ENCODE results near the gene TXNRD1. TPM values are rescaled to one million over a fixed set of nuclear protein-coding genes. Genes with fewer than 3 reads are reported as not detected.
"Not testable (repeated sequence)": the region's sequence is repeated elsewhere in the genome, so short reads cannot be mapped to it uniquely, and the experiment has no call there.

Gene TXNRD1
- total and polyA plus RNA-seq, 4 donors: 23.6 to 70.8 (median 55.7) TPM

DNA sequence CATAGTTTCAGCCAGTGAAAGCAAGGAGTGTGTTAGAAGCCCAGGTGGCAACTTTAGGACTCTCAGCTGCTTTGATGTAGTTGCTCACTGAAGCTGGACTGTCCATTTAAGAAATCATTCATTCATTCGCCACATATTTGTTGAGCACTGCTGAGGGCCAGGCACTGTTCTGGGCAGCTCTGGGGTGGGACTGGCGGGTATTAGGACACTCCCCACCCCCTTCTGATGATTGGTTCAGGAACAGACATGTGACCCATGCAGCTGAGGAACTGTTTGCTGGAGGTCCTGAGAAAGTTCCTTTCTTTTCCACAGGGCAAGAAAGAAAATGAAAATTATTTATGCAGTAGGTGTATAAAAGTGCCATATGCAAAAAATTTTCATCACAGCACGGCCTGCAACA lies 170.9 kb downstream of the TXNRD1 start:
- no peak for DNase-seq (ENCODE audit: low spot score)
- Histone ChIP-seq H3K36me3 (ENCODE audit: control insufficient read depth in 4 of 4, insufficient read depth in 3 of 4, low read depth in 1 of 4, low read length in 3 of 4) (no peaks in the 10 kb centered on the region), H3K27ac (ENCODE audit: low read depth in 1 of 2, low read length in 2 of 2) (no peak overlapping the region), H3K4me1 (ENCODE audit: control insufficient read depth in 4 of 4, insufficient read depth in 4 of 4, low read length in 3 of 4) (peaks cover 0 to 5% (median 3%) of the 10 kb centered on the region in 4 donors), H3K9ac (ENCODE audit: low read depth in 1 of 2, low read length in 2 of 2) (no peak overlapping the region), H3K4me3 (ENCODE audit: low read depth in 1 of 3, low read length in 3 of 3) (no peak overlapping the region), H3K27me3 (ENCODE audit: control insufficient read depth in 4 of 4, insufficient read depth in 4 of 4, low read length in 3 of 4) (no peaks in the 10 kb centered on the region), H3K9me3 (ENCODE audit: control insufficient read depth in 4 of 4, low read length in 3 of 4) (no peaks in the 10 kb centered on the region)
- TF ChIP-seq, protein P1, sequence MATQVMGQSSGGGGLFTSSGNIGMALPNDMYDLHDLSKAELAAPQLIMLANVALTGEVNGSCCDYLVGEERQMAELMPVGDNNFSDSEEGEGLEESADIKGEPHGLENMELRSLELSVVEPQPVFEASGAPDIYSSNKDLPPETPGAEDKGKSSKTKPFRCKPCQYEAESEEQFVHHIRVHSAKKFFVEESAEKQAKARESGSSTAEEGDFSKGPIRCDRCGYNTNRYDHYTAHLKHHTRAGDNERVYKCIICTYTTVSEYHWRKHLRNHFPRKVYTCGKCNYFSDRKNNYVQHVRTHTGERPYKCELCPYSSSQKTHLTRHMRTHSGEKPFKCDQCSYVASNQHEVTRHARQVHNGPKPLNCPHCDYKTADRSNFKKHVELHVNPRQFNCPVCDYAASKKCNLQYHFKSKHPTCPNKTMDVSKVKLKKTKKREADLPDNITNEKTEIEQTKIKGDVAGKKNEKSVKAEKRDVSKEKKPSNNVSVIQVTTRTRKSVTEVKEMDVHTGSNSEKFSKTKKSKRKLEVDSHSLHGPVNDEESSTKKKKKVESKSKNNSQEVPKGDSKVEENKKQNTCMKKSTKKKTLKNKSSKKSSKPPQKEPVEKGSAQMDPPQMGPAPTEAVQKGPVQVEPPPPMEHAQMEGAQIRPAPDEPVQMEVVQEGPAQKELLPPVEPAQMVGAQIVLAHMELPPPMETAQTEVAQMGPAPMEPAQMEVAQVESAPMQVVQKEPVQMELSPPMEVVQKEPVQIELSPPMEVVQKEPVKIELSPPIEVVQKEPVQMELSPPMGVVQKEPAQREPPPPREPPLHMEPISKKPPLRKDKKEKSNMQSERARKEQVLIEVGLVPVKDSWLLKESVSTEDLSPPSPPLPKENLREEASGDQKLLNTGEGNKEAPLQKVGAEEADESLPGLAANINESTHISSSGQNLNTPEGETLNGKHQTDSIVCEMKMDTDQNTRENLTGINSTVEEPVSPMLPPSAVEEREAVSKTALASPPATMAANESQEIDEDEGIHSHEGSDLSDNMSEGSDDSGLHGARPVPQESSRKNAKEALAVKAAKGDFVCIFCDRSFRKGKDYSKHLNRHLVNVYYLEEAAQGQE (IDR thresholded peaks at IDR 0.05): no peak
- TF ChIP-seq, protein P2, sequence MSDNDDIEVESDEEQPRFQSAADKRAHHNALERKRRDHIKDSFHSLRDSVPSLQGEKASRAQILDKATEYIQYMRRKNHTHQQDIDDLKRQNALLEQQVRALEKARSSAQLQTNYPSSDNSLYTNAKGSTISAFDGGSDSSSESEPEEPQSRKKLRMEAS (IDR thresholded peaks at IDR 0.05): no peak
- WGBS: 95% methylated on average over 3 of the region's 3 CpGs

DNA sequence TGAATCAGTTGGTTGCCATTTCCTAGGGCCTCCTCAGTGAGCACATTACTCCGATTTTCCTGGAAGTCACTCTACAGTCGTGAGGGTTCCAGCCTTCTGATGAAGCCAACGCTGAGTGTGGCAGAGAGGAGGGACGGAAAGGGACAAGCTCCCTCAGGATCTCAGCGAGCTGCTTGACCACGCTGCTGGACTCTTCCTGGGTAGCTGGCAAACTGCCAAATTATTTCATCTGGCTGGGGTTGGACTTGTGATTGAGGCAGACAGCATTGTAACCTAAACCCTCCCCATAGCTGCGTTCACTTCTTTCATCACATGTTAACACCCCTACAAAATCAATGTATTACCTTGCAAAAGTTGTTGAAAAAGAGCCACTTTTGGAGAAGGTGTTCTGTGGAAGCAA lies 171.6 kb downstream of the TXNRD1 start:
- TF ChIP-seq, protein P1 (IDR thresholded peaks at IDR 0.05): no peak
- TF ChIP-seq FOXA2 (IDR thresholded peaks at IDR 0.05) (no peak), JUND (IDR thresholded peaks at IDR 0.05) (no peak), EGR1 (IDR thresholded peaks at IDR 0.05; ENCODE audit: low read depth in 2 of 2) (no peak), HNF4A (conservative IDR thresholded peaks at IDR 0.05) (no peak), NR2F2 (IDR thresholded peaks at IDR 0.05) (no peak), SP1 (IDR thresholded peaks at IDR 0.05) (no peak), TAF1 (conservative IDR thresholded peaks at IDR 0.05) (no peak), FOXA1 (IDR thresholded peaks at IDR 0.05) (no peak)
- TF ChIP-seq, protein P2 (IDR thresholded peaks at IDR 0.05): no peak
- TF ChIP-seq, protein P3, sequence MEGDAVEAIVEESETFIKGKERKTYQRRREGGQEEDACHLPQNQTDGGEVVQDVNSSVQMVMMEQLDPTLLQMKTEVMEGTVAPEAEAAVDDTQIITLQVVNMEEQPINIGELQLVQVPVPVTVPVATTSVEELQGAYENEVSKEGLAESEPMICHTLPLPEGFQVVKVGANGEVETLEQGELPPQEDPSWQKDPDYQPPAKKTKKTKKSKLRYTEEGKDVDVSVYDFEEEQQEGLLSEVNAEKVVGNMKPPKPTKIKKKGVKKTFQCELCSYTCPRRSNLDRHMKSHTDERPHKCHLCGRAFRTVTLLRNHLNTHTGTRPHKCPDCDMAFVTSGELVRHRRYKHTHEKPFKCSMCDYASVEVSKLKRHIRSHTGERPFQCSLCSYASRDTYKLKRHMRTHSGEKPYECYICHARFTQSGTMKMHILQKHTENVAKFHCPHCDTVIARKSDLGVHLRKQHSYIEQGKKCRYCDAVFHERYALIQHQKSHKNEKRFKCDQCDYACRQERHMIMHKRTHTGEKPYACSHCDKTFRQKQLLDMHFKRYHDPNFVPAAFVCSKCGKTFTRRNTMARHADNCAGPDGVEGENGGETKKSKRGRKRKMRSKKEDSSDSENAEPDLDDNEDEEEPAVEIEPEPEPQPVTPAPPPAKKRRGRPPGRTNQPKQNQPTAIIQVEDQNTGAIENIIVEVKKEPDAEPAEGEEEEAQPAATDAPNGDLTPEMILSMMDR (IDR thresholded peaks at IDR 0.05; ENCODE audit: low read depth, low read length, missing input control): no peak
- H3K36me3 ChIP-seq (ENCODE audit: control insufficient read depth in 4 of 4, insufficient read depth in 3 of 4, low read depth in 1 of 4, low read length in 3 of 4): no peaks in the 10 kb centered on the region
- H3K4me1 ChIP-seq (ENCODE audit: control insufficient read depth in 4 of 4, insufficient read depth in 4 of 4, low read length in 3 of 4): no peaks in the 10 kb centered on the region
- no peak overlapping the region for H3K9ac ChIP-seq (ENCODE audit: low read depth in 1 of 2, low read length in 2 of 2)
- no peak overlapping the region for H3K27ac ChIP-seq (ENCODE audit: low read depth in 1 of 2, low read length in 2 of 2)
- H3K4me3 ChIP-seq (ENCODE audit: low read depth in 1 of 3, low read length in 3 of 3): no peak overlapping the region
- DNase-seq (ENCODE audit: low spot score): no peak
- H3K27me3 ChIP-seq (ENCODE audit: control insufficient read depth in 4 of 4, insufficient read depth in 4 of 4, low read length in 3 of 4): no peaks in the 10 kb centered on the region
- H3K9me3 ChIP-seq (ENCODE audit: control insufficient read depth in 4 of 4, low read length in 3 of 4): no peaks in the 10 kb centered on the region
- WGBS: 69% methylated on average over 7 of the region's 7 CpGs

DNA sequence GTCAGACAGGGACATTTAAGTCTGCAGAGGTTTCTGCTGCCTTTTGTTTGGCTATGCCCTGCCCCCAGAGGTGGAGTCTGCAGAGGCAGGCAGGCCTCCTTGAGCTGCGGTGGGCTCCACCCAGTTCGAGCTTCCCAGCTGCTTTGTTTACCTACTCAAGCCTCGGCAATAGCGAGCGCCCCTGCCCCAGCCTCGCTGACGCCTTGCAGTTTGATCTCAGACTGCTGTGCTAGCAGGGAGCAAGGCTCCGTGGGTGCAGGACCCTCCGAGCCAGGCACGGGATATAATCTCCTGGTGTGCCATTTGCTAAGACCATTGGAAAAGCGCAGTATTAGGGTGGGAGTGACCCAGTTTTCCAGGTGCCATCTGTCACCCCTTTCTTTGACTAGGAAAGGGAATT lies 178.5 kb downstream of the TXNRD1 start:
- not testable (repeated sequence) for H3K36me3 ChIP-seq (ENCODE audit: control insufficient read depth in 4 of 4, insufficient read depth in 3 of 4, low read depth in 1 of 4, low read length in 3 of 4); H3K4me1 ChIP-seq (ENCODE audit: control insufficient read depth in 4 of 4, insufficient read depth in 4 of 4, low read length in 3 of 4); H3K27ac ChIP-seq (ENCODE audit: low read depth in 1 of 2, low read length in 2 of 2); H3K9me3 ChIP-seq (ENCODE audit: control insufficient read depth in 4 of 4, low read length in 3 of 4); H3K4me3 ChIP-seq (ENCODE audit: low read depth in 1 of 3, low read length in 3 of 3); DNase-seq (ENCODE audit: low spot score); H3K9ac ChIP-seq (ENCODE audit: low read depth in 1 of 2, low read length in 2 of 2); H3K27me3 ChIP-seq (ENCODE audit: control insufficient read depth in 4 of 4, insufficient read depth in 4 of 4, low read length in 3 of 4)
- WGBS: 86% methylated on average over 11 of the region's 11 CpGs
